GM21381 (cell line): ENCODE measurements around the gene GYPC.
"Not testable (repeated sequence)": the region's sequence is repeated elsewhere in the genome, so short reads cannot be mapped to it uniquely, and the experiment has no call there.

ENCODE experiments used
- ATAC-seq: cut with Tn5 transposase; IDR thresholded peaks from one replicate; pipeline ENCODE4 v1.9.1; 2021; ENCODE audit warnings: mild to moderate bottlenecking, moderate library complexity; ENCODE audit not compliant: unreplicated experiment

GYPC gene, protein sequence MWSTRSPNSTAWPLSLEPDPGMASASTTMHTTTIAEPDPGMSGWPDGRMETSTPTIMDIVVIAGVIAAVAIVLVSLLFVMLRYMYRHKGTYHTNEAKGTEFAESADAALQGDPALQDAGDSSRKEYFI

GRCh38 chr2:126655500-126656430 lies at the start of gene GYPC:
GYPC (plus strand) TSS chr2:126656158; CDS start chr2:126656264, 106 bp downstream.
- ATAC-seq = peak; percentile 29

- ATAC-seq = no peak
These were observed 41.3 kb upstream of the GYPC start for GRCh38 chr2:126614524-126615227.

GRCh38 chr2:126616606-126617069 lies 39.3 kb upstream of the GYPC start:
- no peak for ATAC-seq

DNA sequence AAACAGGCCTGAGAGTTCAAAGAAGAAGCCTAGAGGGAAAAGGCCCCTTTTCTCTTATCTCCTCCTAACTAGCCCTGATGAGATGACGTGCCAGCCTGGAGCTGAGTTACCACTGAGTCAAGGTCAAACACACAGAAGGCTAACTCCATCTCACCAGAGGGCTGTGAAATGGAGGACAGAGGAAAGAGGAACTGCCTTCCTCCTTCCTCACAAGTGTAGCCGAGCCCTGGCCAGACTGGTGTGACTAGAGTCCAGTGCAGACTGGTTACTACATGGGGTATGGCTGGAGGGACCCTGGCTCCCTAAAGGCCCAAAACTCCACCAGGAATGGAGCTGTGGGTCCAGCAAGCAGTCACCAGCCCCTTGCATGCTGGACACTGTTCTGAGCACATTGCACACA lies 35.7 kb upstream of the GYPC start:
- ATAC-seq = no peak

DNA sequence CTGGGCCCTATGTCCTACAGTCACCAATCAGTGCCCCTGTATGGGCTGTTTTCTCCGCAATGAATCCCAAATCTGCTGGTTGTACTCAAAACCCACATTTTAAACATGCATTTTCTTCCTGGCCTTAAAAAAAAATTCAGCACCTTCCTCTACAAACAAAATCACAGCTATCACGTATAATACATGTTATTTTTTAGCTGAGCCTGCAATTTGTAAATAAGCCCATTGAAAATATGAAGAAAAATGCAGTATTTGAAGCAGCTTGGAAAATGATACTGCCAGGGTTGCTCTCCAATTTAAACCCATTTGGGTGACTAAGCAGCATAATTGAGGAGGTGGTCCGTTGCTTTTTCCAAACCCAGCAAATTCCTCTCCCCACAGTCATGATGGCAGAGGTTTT lies 33.0 kb upstream of the GYPC start:
- ATAC-seq = no peak

DNA sequence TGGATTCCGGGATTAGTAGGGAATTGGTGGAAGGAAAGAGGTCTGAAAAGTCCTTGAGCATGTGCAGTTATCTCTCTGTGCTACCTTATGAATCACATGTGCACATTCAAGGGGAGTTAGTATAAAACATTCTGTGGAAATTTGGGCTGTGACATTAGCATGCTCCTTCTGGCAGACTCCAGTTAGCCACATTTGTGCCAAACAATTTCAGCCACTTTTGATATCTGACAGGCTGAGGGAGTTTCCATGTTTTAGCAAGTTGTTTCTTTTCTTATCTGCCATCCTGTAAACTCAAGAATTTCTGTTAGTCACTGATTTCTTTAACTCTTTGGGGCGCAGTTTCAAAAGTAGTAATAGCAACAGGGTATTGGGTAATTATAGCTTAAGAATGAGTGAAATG lies 28.3 kb upstream of the GYPC start:
- no peak for ATAC-seq

DNA sequence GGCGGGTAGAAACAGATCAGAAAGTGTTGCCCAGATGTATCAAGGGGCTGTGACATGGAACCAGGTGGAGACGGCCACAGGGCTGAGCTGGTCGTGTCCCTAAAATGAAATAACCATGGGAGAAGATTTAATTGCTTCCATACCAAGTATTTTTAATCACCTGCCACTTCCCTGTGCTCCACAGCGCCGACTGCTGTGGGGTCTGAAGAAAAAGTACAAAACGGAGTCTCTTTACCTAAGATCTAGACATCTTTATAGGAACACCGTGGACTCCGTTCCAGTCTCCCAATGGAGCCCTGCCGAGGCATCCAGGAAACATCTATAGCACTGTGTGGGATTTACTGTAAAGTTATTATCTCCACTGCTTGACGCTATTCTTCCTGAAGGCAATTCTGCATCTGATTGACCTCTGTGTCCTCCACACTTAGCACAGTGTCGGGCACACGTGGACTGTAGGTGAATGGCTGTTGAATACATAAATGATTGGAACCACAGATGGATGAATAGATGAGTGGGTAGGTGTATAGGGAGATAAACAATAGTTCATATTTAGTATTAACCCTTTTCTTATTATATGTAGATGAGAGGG lies 21.6 kb upstream of the GYPC start:
- no peak for ATAC-seq

DNA sequence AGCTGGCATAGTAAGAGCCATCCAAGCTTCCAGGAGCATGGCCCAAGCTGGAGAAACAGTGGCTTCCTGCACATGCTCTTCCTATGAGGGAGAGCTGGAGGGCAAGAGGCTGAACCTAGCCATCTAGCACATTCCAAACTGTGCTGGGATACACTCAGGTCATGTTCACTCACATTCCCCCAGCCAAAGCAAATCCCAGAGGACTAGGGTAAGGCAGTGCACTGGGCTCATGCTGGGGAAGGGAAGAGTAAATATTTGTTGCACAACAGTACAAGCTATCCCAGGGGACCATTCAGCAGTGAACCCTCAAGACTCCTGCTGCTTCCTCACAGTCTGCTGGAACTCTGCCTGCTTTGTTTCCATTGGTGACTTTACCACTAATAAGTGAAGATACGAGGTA lies 20.7 kb upstream of the GYPC start:
- no peak for ATAC-seq

DNA sequence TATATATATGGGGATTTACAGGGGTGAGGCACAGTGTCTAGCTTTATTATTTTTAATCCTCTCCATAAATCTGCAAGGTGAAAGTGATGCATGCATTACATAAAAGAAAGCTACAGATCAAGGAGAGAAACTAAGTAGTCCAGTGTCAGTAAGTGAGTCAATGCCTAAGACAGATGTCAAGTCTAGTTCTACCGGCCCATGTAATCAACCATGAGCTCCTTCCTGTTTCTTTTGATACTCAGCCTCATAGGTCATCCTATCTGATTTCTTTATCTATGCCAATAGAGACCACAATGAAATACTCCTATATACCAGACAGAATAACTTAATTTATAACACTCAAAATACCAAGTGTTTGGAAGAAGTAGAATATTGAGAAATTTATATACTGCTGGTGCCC lies 20.2 kb upstream of the GYPC start:
- ATAC-seq = no peak

GRCh38 chr2:126637386-126637785 lies 18.6 kb upstream of the GYPC start:
- no peak for ATAC-seq

GRCh38 chr2:126638746-126639145 lies 17.2 kb upstream of the GYPC start:
- ATAC-seq = no peak

GRCh38 chr2:126639276-126639675 lies 16.7 kb upstream of the GYPC start:
- ATAC-seq = no peak

DNA sequence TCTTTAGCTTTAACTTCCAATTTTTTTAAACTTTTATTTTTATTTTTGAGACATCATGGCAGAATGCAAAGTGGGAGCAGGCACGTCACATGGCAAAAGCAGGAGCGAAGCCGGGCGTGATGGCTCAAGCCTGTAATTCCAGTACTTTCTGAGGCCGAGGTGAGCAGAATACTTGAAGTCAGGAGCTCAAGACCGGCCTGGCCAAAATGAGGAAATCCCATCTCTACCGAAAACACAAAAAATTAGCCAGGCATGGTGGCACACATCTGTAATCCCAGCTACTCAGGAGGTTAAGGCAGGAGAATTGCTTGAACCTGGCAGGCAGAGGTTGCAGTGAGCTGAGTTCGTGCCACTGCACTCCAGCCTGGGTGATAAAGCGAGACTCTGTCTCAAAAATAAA lies 14.7 kb upstream of the GYPC start:
- ATAC-seq = not testable (repeated sequence)

GRCh38 chr2:126642031-126642430 lies 13.9 kb upstream of the GYPC start:
- no peak for ATAC-seq

- ATAC-seq = no peak
These were observed 12.5 kb upstream of the GYPC start for GRCh38 chr2:126643431-126643830.

DNA sequence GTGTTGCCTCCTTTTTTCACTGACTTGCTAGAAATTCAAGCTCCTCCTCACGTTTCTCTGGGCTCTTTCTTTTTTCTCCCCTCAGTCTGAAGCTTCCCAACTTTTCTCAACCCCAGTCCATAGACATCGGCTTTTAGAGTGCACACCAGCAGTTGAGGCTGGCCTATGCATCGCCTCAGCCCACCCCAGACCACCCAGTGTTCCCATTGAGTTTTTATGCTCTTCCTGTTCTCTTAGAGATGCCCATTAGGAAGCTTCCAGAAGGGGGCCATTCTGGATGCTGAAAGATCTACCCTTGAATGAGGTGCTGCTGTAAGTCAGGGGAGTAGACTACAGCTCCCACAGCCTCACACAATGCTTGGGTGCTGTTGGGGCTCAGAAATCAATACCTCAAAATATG lies 12.0 kb upstream of the GYPC start:
- ATAC-seq = no peak

DNA sequence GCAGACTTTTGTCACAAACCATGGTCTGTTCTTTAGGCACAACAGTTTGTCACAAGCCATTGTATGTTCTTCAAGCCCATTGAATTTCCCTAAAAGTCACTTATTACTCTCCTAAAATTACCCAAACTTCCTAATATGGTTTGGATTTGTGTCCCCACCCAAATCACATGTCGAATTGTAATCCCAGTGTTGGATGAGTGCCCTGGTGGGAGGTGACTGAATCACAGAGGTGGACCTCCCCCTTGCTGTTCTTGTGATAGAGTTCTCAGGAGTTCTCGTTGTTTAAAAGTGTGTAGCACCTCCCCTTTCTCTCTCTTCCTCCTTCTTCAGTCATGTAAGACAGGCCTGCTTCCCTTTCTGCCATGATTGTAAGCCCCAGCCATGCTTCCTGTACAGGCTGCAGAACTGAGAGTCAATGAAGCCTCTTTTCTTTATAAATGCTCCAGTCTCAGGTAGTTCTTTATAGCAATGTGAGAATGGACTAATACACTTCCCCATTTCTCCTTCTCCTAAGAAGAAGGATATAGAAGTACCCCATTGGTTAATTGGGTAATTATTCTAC lies 11.2 kb upstream of the GYPC start:
- ATAC-seq = peak; percentile 84

DNA sequence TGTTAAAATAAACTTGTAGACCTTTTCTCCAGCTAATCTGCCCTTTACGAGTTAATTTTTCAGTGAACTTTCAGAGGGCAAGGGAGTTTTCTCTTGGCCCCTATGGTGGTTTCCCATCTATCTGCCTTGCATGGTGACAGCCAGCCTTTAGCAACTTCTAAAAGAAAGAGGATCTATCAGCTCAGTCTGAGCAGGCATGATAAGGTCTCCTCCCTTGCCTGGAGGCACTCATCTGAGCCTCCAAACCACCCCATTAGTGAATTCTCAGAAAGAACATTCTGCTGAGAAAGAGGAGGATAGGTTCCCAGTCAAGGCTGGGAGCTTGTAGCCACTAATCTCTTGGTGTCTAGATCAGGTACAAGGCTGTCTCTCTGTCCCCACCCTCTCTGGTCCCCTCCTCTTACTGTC lies 10.7 kb upstream of the GYPC start:
- peak; percentile 51 for ATAC-seq

- no peak for ATAC-seq
These were observed 9.9 kb upstream of the GYPC start for GRCh38 chr2:126646026-126646425.

- ATAC-seq = not testable (repeated sequence)
These were observed 8.1 kb upstream of the GYPC start for GRCh38 chr2:126647714-126648344.
